AG04450 (cell line): Measurements from ENCODE around the gene RGS12. TPM values are rescaled to one million over a fixed set of nuclear protein-coding genes. Genes with fewer than 3 reads are reported as not detected.
A peak's percentile ranks its signal among the peaks of the same experiment; 100 is the strongest.

Experiments used
- CTCF ChIA-PET: fragments of 300-600, 350-600 bp; formaldehyde crosslinking; extraction: SDS; loops from one replicate; lab custom pipeline; 2022; ENCODE audit warnings: antibody characterized with exemption, inconsistent platforms; lab: Charles Lee
- POLR2A ChIA-PET: fragments of 350-600 bp; formaldehyde crosslinking; extraction: SDS; loops from one replicate; lab custom pipeline; 2021; ENCODE audit warnings: antibody characterized with exemption, inconsistent platforms; lab: Yijun Ruan, JAX
- DNase-seq: peaks from one replicate; pipeline ENCODE4 v3.0.0-alpha.2; 2011; ENCODE audit warnings: low read depth, low spot score
- H3K27ac ChIP-seq: one replicate; pipeline ENCODE4 v1.5.1; 2012; ENCODE audit warnings: low read depth, low read length, control low read depth
- H3K27me3 ChIP-seq: one replicate; pipeline ENCODE4 v1.6.0; 2012; ENCODE audit warnings: low read length; ENCODE audit not compliant: control insufficient read depth, insufficient read depth
- H3K4me3 ChIP-seq: 2 replicates; pipeline ENCODE4 v1.5.1; 2011; ENCODE audit warnings: mild to moderate bottlenecking, low read depth, low read length, control low read depth
- H3K9me3 ChIP-seq: 2 replicates; pipeline ENCODE4 v1.5.1; 2012; ENCODE audit warnings: low read length; ENCODE audit not compliant: control insufficient read depth, insufficient read depth
- CTCF ChIP-seq: IDR thresholded peaks from 2 replicates; pipeline ENCODE4 v1.5.1; 2011; ENCODE audit warnings: low read depth, low read length, control low read depth, inconsistent platforms
- polyA plus RNA-seq: library from polyadenylated mRNA; depleted of rRNA; stranded (reverse); fragments of >200 nt; gene quantifications from 2 replicates; pipeline ENCODE4 v1.2.3, GENCODE V29; 2011; rRNA removed

The RGS12 gene
- polyA plus RNA-seq, 1 experiment: 12.5 TPM

- DNase-seq: no peak
- H3K9me3 ChIP-seq: no peaks in the 10 kb centered on the region; the same call in 1 of the 2 replicates
- CTCF ChIA-PET: interaction anchor here (0.5 to 7.3 kb wide), 3 partner anchors 100 to 139 kb away, joined by 3 to 94 read pairs (median 3); partner anchors contain the start of gene HGFAC
- H3K4me3 ChIP-seq: peak overlapping the region; percentile 20
- no peaks in the 10 kb centered on the region for H3K27me3 ChIP-seq
- no peak for TF ChIP-seq CTCF
- peak overlapping the region; percentile 81 for H3K27ac ChIP-seq
- POLR2A ChIA-PET: interaction anchor here (0.6 to 0.8 kb wide), 2 partner anchors 28 to 141 kb away, joined by 3 read pairs; no protein-coding TSS in a partner anchor
Measured at GRCh38 chr4:3341760-3342159, 48.9 kb downstream of the RGS12 start.

- Histone ChIP-seq H3K4me3 (peak overlapping the region; percentile 20), H3K9me3 (no peaks in the 10 kb centered on the region; the same call in 1 of the 2 replicates), H3K27ac (peak overlapping the region; percentile 81), H3K27me3 (no peaks in the 10 kb centered on the region)
- TF ChIP-seq CTCF: no peak
- CTCF ChIA-PET: interaction anchor here (0.5 to 7.3 kb wide), 3 partner anchors 100 to 138 kb away, joined by 3 to 94 read pairs (median 3); partner anchors contain the start of gene HGFAC
- peak; percentile 78 for DNase-seq
- POLR2A ChIA-PET: interaction anchor here (0.6 to 0.8 kb wide), 2 partner anchors 28 to 141 kb away, joined by 3 read pairs; no protein-coding TSS in a partner anchor
Measured at GRCh38 chr4:3342182-3342854, 49.5 kb downstream of the RGS12 start.

Other genes starting within 250 kb of the RGS12 start
- not detected in 2 replicates for gene HTT-AS, start 218.5 kb upstream of the RGS12 start, polyA plus RNA-seq
- gene HTT, start 218.3 kb upstream of the RGS12 start, polyA plus RNA-seq: 14.5 and 17.2 TPM in 2 replicates
- gene MSANTD1, start 43.9 kb upstream of the RGS12 start, polyA plus RNA-seq: 0.04 and 0.06 TPM in 2 replicates
- gene HGFAC, start 148.9 kb downstream of the RGS12 start, polyA plus RNA-seq: 0.05 TPM in 1 of 2 replicates, not detected in the other
- not detected in 2 replicates for gene DOK7, start 170.3 kb downstream of the RGS12 start, polyA plus RNA-seq
- 150 and 191 TPM in 2 replicates for gene LRPAP1, start 239.4 kb downstream of the RGS12 start, polyA plus RNA-seq